MCF 10A (cell line): ENCODE measurements around the gene CRB1. TPM values are rescaled to one million over a fixed set of nuclear protein-coding genes. Genes with fewer than 3 reads are reported as not detected.

Experiments
- Bru-seq: library from RNA; stranded (reverse); fragments of 400-500 nt; gene quantifications from one replicate; lab custom pipeline; 2021; lab: Mats Ljungman, UMichigan
- BruChase-seq, 2 experiments: library from RNA; stranded (reverse); fragments of 400-500 nt; gene quantifications; one replicate each; lab custom pipeline; 2021; lab: Mats Ljungman, UMichigan
- BruUV-seq: library from RNA; stranded (reverse); fragments of 400-500 nt; replicated peaks from 2 replicates; lab custom pipeline; 2021; lab: Mats Ljungman, UMichigan
- CTCF ChIA-PET: fragments of 300-600 bp; sonication (Branson Sonifier 250); formaldehyde crosslinking; extraction: SDS; loops from one replicate; lab custom pipeline; 2021; ENCODE audit warnings: antibody characterized with exemption, inconsistent platforms; lab: Yijun Ruan, JAX
- POLR2A ChIA-PET: fragments of 300-600, 350-650 bp; sonication (Branson Sonifier 250); formaldehyde crosslinking; extraction: SDS; loops from one replicate; lab custom pipeline; 2020; ENCODE audit warnings: antibody characterized with exemption, inconsistent platforms; lab: Yijun Ruan, JAX
- DNase-seq: peaks from one replicate; pipeline ENCODE4 v3.0.0-alpha.2; 2018; ENCODE audit not compliant: unreplicated experiment
- H3K27ac Mint-ChIP-seq: one replicate; pipeline ENCODE4 v1.8.0; 2022; ENCODE audit warnings: mild to moderate bottlenecking, low read depth, mixed read lengths; ENCODE audit not compliant: unreplicated experiment
- H3K27me3 Mint-ChIP-seq: one replicate; pipeline ENCODE4 v1.8.0; 2022; ENCODE audit warnings: mixed read lengths; ENCODE audit not compliant: insufficient read depth, unreplicated experiment
- H3K36me3 Mint-ChIP-seq: one replicate; pipeline ENCODE4 v1.8.0; 2022; ENCODE audit warnings: mild to moderate bottlenecking, moderate library complexity, mixed read lengths; ENCODE audit not compliant: insufficient read depth, unreplicated experiment
- H3K4me1 Mint-ChIP-seq: one replicate; pipeline ENCODE4 v1.8.0; 2022; ENCODE audit warnings: mixed read lengths; ENCODE audit not compliant: insufficient read depth, unreplicated experiment
- H3K4me3 Mint-ChIP-seq: one replicate; pipeline ENCODE4 v1.8.0; 2022; ENCODE audit warnings: mild to moderate bottlenecking, moderate library complexity, mixed read lengths; ENCODE audit not compliant: unreplicated experiment
- H3K9me3 Mint-ChIP-seq: one replicate; pipeline ENCODE4 v1.8.0; 2022; ENCODE audit warnings: mixed read lengths; ENCODE audit not compliant: unreplicated experiment
- CTCF ChIP-seq: fragments of 200-600 bp; IDR thresholded peaks from one replicate; pipeline ENCODE4 v1.8.0; 2022; ENCODE audit warnings: antibody characterized with exemption, mild to moderate bottlenecking; ENCODE audit not compliant: unreplicated experiment
- intact Hi-C: fragments of 100-400 bp; cut with micrococcal nuclease; formaldehyde crosslinking; loops from 2 replicates; pipeline ENCODE4 v1.14.1; 2022
- long read RNA-seq: library from polyadenylated mRNA; stranded (forward); transcript quantifications from one replicate; pipeline ENCODE4 v2.0.0, GENCODE V29; 2022
- total RNA-seq: library from RNA; stranded (reverse); gene quantifications from 2 replicates; pipeline ENCODE4 v1.2.3, GENCODE V29; 2022

The CRB1 gene
- total RNA-seq (0.65 and 0.96 TPM in 2 replicates), Bru-seq, nascent RNA (percentile 37 among the genes with signal in this experiment), BruChase-seq, experiment 1, labeled RNA remaining after a 6-hour chase (percentile 39 among the genes with signal in this experiment), BruChase-seq, experiment 2, labeled RNA remaining after a 2-hour chase (percentile 40 among the genes with signal in this experiment)
- long read RNA-seq, partial matches to known transcripts = 0 of 2 reads
- long read RNA-seq, other reads (novel, unspliced or antisense) = 2 of 2 reads

DNA sequence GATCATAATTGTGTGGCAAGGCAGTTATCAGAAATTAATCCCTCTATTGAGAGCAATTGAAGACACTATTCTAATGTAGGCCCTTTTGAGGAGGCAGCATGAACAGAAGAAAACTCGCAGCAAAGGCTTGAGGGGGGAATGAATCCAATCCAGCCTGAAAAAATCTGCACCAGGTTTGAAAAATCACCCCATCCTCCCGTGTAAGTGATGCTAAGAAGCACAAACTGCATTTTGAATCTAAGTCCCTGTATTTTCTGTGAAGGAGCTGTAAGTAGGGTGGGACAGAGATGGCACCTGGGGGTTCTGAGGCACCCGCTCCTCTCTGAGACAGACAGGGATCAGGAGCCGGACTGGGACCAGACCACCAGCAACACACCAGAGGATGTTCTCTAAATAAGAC is at the start of gene CRB1:
TSS of gene CRB1 (plus strand) at position 241 of the 400 bp plus-strand sequence. CDS start 161 bp downstream, outside the sequence.
- ChIA-PET POLR2A (no interaction called here), CTCF (no interaction called here)
- no peak for TF ChIP-seq CTCF
- Mint-ChIP-seq H3K9me3 (no peaks in the 10 kb centered on the region), H3K4me3 (no peak within 1 kb of the TSS), H3K27me3 (no peaks in the 10 kb centered on the region), H3K27ac (no peak within 1 kb of the TSS), H3K36me3 (no peaks in the 10 kb centered on the region), H3K4me1 (no peaks in the 10 kb centered on the region)
- intact Hi-C loops = no loop called here
- BruUV-seq = no TSS peak
- DNase-seq = no peak

- intact Hi-C loops = no loop called here
- no peak overlapping the region for H3K27ac Mint-ChIP-seq
- no peaks in the 10 kb centered on the region for H3K36me3 Mint-ChIP-seq
- BruUV-seq = no TSS peak
- no peaks in the 10 kb centered on the region for H3K9me3 Mint-ChIP-seq
- no peaks in the 10 kb centered on the region for H3K4me1 Mint-ChIP-seq
- no peak for DNase-seq
- no peak for TF ChIP-seq CTCF
- no peaks in the 10 kb centered on the region for H3K27me3 Mint-ChIP-seq
- CTCF ChIA-PET = interaction anchor here (1.3 to 2.0 kb wide), 2 partner anchors 10 to 130 kb away, joined by 3 to 5 read pairs; no protein-coding TSS in a partner anchor
- POLR2A ChIA-PET = interaction anchor here (0.8 to 0.9 kb wide), 2 partner anchors 11 to 1477 kb away, joined by 3 to 5 read pairs; no protein-coding TSS in a partner anchor
- no peak overlapping the region for H3K4me3 Mint-ChIP-seq
These were observed 49.2 kb upstream of the CRB1 start for GRCh38 chr1:197218857-197219256.

GRCh38 chr1:197222025-197222685 is 45.9 kb upstream of the CRB1 start:
- Mint-ChIP-seq H3K4me1 (no peaks in the 10 kb centered on the region), H3K4me3 (no peak overlapping the region), H3K27ac (no peak overlapping the region), H3K9me3 (no peaks in the 10 kb centered on the region), H3K36me3 (no peaks in the 10 kb centered on the region), H3K27me3 (no peaks in the 10 kb centered on the region)
- no peak for TF ChIP-seq CTCF
- ChIA-PET POLR2A (no interaction called here), CTCF (no interaction called here)
- no peak for DNase-seq
- no TSS peak for BruUV-seq
- intact Hi-C loops = no loop called here

DNA sequence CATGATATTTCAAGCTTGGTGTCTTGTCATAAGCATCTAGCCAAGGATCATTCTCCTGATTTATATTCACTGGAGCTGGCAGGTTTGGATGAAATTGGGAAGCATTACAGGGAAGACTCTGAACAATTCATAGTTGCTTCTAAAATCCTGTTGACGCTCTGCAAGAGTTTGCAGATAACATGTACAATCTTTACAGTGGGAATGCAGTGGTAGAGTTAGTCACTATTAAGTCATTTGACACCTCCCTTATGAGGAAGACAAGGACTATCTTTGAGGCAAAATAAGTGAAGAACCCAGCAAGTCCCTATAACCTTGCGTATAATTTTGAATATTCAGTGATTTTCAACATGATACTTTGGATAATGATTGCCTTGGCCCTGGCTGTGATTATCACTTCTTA is 45.3 kb upstream of the CRB1 start:
- Mint-ChIP-seq H3K36me3 (no peaks in the 10 kb centered on the region), H3K27ac (no peak overlapping the region), H3K27me3 (no peaks in the 10 kb centered on the region), H3K4me3 (no peak overlapping the region), H3K4me1 (no peaks in the 10 kb centered on the region), H3K9me3 (no peaks in the 10 kb centered on the region)
- DNase-seq = no peak
- TF ChIP-seq CTCF = no peak
- ChIA-PET POLR2A (no interaction called here), CTCF (interaction anchor here (1.9 to 4.4 kb wide), 2 partner anchors 12 to 134 kb away, joined by 8 to 23 read pairs; no protein-coding TSS in a partner anchor)
- intact Hi-C loops = no loop called here
- BruUV-seq = no TSS peak
